HepG2 (cell line): Measurements from ENCODE around the gene KCNQ2. TPM values are rescaled to one million over a fixed set of nuclear protein-coding genes. Genes with fewer than 3 reads are reported as not detected.

ENCODE experiments used
- ATAC-seq: fragments of 200-7000 bp; cut with Tn5 transposase; 3 replicates; pipeline ENCODE4 v1.9.1; 2020; ENCODE audit warnings: mild to moderate bottlenecking, moderate library complexity
- BruUV-seq: library from RNA; stranded (reverse); fragments of 400-500 nt; replicated peaks from 2 replicates; lab custom pipeline; 2021; lab: Mats Ljungman, UMichigan
- CTCF ChIA-PET: fragments of 300-600 bp; formaldehyde crosslinking; extraction: SDS; loops from one replicate; lab custom pipeline; 2021; ENCODE audit warnings: low total read pairs, inconsistent platforms, low intra/inter-chr PET ratio; lab: Yijun Ruan, JAX
- POLR2A ChIA-PET: fragments of 350-600 bp; sonication (Branson Sonifier 250); formaldehyde crosslinking; loops from one replicate; lab custom pipeline; 2020; ENCODE audit warnings: antibody characterized with exemption, inconsistent platforms; lab: Yijun Ruan, JAX
- DNase-seq: peaks from one replicate; pipeline ENCODE4 v3.0.0-alpha.2; 2015; ENCODE audit warnings: low spot score
- FAIRE-seq: peaks from 3 replicates; lab custom pipeline; 2011; peaks lifted over from hg19 to GRCh38; lab: Jason Lieb, UNC
- H2AFZ ChIP-seq: one replicate; pipeline ENCODE4 v1.6.1; 2011; ENCODE audit warnings: low read length, inconsistent platforms
- H3K27ac ChIP-seq: fragments of 300-600 bp; 3 replicates; pipeline ENCODE4 v1.8.0; 2011; ENCODE audit warnings: mixed run types, mild to moderate bottlenecking, mixed read lengths, low read length, inconsistent platforms; ENCODE audit not compliant: insufficient read depth; ENCODE audit errors: extremely low read length
- H3K27me3 ChIP-seq, 2 experiments: fragments of 200-600 bp in 1 of 2; 2 replicates in 1 of 2; 3 replicates in 1 of 2; pipeline versions ENCODE4 v1.6.0 to v1.8.0; 2011; ENCODE audit warnings: low read length in 2 of 2, mild to moderate bottlenecking in 2 of 2, moderate library complexity in 2 of 2, inconsistent platforms in 1 of 2; ENCODE audit not compliant: insufficient read depth in 2 of 2, control insufficient read depth in 1 of 2
- H3K36me3 ChIP-seq, 2 experiments: fragments of 200-600 bp in 1 of 2; replicated peaks in 1 of 2; 2 replicates in 1 of 2; 3 replicates in 1 of 2; pipeline versions ENCODE4 v1.5.1 to v1.8.0; 2011; ENCODE audit warnings: low read length in 2 of 2, inconsistent platforms in 1 of 2; ENCODE audit not compliant: insufficient read depth in 2 of 2, control insufficient read depth in 1 of 2
- H3K4me1 ChIP-seq: 2 replicates; pipeline ENCODE4 v1.5.1; 2012; ENCODE audit warnings: low read length, inconsistent platforms; ENCODE audit not compliant: insufficient read depth
- H3K4me2 ChIP-seq: 2 replicates; pipeline ENCODE4 v1.6.0; 2011; ENCODE audit warnings: low read depth, low read length, inconsistent platforms
- H3K4me3 ChIP-seq, 3 experiments: fragments of 200-600 bp in 1 of 3; sonication (generic), shearing (Covaris generic) in 1 of 3; replicated peaks in 1 of 3; 2 replicates each; pipeline ENCODE4 v1.5.1; 2011 to 2016; ENCODE audit warnings: low read length in 3 of 3, inconsistent platforms in 2 of 3, low read depth in 2 of 3, mild to moderate bottlenecking in 2 of 3, control low read depth in 1 of 3, mixed read lengths in 1 of 3; ENCODE audit not compliant: insufficient read depth in 1 of 3
- H3K79me2 ChIP-seq: one replicate; pipeline ENCODE4 v1.6.1; 2011; ENCODE audit warnings: low read length, inconsistent platforms; ENCODE audit not compliant: insufficient read depth
- H3K9ac ChIP-seq: 2 replicates; pipeline ENCODE4 v1.6.0; 2011; ENCODE audit warnings: mild to moderate bottlenecking, low read depth, low read length, inconsistent platforms; ENCODE audit not compliant: insufficient read depth
- H3K9me3 ChIP-seq: 2 replicates; pipeline ENCODE4 v1.5.1; 2012; ENCODE audit warnings: mild to moderate bottlenecking, low read length
- H4K20me1 ChIP-seq: 2 replicates; pipeline ENCODE4 v1.6.0; 2011; ENCODE audit warnings: inconsistent platforms, mild to moderate bottlenecking, low read length, moderate library complexity; ENCODE audit not compliant: insufficient read depth
- SOX5 ChIP-seq: IDR thresholded peaks from 2 replicates; pipeline ENCODE4 v1.6.1; 2016; ENCODE audit warnings: borderline replicate concordance
- SP4 ChIP-seq: sonication (generic); formaldehyde crosslinking; IDR thresholded peaks from 2 replicates; pipeline ENCODE4 v1.8.1; 2023; ENCODE audit warnings: mild to moderate bottlenecking, missing genetic modification reagents
- YEATS4 ChIP-seq: sonication (generic); formaldehyde crosslinking; IDR thresholded peaks from 2 replicates; pipeline ENCODE4 v1.4.0; 2020; ENCODE audit warnings: missing genetic modification reagents, borderline replicate concordance
- WGBS: methylation state at CpG from one replicate; pipeline ENCODE4 v1.1.6; 2017; ENCODE audit warnings: low lambda C conversion rate; 5-methylcytosine and 5-hydroxymethylcytosine counted together
- in situ Hi-C: cut with HindIII; loops from 2 replicates; pipeline ENCODE4 v1.10.0; 2017; ENCODE audit warnings: low pct_unique_long_range_greater_than_20kb; ENCODE audit not compliant: extremely low pct_ligation_motif_present
- intact Hi-C: fragments of 100-400 bp; cut with micrococcal nuclease; formaldehyde crosslinking; loops from one replicate; pipeline ENCODE4 v1.10.0; 2022; ENCODE audit not compliant: unreplicated experiment
- polyA plus RNA-seq, 8 experiments: library from polyadenylated mRNA; depleted of rRNA in 3 of 8; stranded (reverse) in 7 of 8; unstranded in 1 of 8; fragments of >200 nt; fragmentation: Illumina TruSeq in 4 of 8; extraction: Trizol in 4 of 8; gene quantifications; 2 replicates each; pipeline versions ENCODE4 v1.2.1 to v1.2.3, GENCODE V29; 2011 to 2016; ENCODE audit warnings: low read depth in 4 of 8, missing spikeins in 1 of 8, mixed read lengths in 1 of 8; ENCODE audit not compliant: insufficient read depth in 1 of 8
- total RNA-seq, 5 experiments: library from RNA; depleted of rRNA; stranded (reverse); fragments of >200 nt; fragmentation: Illumina TruSeq; extraction: Trizol; gene quantifications; 2 replicates each; pipeline ENCODE4 v1.2.3, GENCODE V29; 2016; ENCODE audit warnings: low read depth in 1 of 5
- TF ChIP-seq, protein P1 (sequence below): fragments of 450-650 bp; IDR thresholded peaks from 2 replicates; pipeline ENCODE4 v1.6.1; 2016
- TF ChIP-seq, protein P2 (sequence below), 2 experiments: IDR thresholded peaks; 2 replicates each; pipeline ENCODE4 v1.6.1; 2011 to 2012; ENCODE audit warnings: low read length in 2 of 2, borderline replicate concordance in 1 of 2, low read depth in 1 of 2, mild to moderate bottlenecking in 1 of 2, moderate library complexity in 1 of 2
- TF ChIP-seq, protein P3 (sequence below): IDR thresholded peaks from 2 replicates; pipeline ENCODE4 v1.4.0; 2020; ENCODE audit warnings: mild to moderate bottlenecking, missing genetic modification reagents
- TF ChIP-seq, protein P4 (sequence below): sonication (generic); formaldehyde crosslinking; IDR thresholded peaks from 2 replicates; pipeline ENCODE4 v1.5.1; 2020; ENCODE audit warnings: mild to moderate bottlenecking, missing genetic modification reagents, moderate library complexity

KCNQ2 gene
- total and polyA plus RNA-seq, 2 of the 13 experiments (the other 11 are each of a cell fraction or from before 2014, with no cell fraction given) = not detected

DNA sequence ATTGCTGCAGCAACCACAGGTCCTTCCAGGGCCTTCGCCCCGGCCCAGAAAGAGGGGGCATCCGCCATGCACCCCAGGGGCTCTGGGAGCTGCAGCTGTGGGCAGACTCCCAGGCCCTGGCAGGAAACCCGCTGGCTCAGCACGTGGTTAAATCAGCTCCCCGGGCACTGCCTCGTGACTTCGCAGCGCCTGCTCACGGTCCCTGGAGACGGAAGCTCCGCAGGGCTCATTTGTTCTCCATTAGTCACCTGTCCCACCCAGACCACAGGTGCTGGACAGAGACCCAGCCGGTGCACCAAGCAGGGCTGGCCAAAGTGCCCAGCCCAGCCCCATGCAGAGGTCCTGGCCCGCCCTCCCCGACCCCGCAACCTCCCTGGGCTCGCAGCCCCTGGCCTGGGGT is 14.7 kb downstream of the KCNQ2 start:
- FAIRE-seq (no peak), ATAC-seq (no peak), DNase-seq (no peak)
- Histone ChIP-seq H3K9me3 (no peaks in the 10 kb centered on the region), H3K4me2 (no peak overlapping the region), H3K36me3 (no peaks in the 10 kb centered on the region), H3K4me3 (no peak overlapping the region), H3K27ac (no peak overlapping the region), H3K27me3 (peaks cover 56 to 87% of the 10 kb centered on the region in 2 experiments), H4K20me1 (peaks cover 4% of the 10 kb centered on the region; the same call in 1 of the 2 replicates), H3K9ac (no peak overlapping the region), H2AFZ (no peak overlapping the region), H3K4me1 (no peaks in the 10 kb centered on the region), H3K79me2 (no peaks in the 10 kb centered on the region)
- in situ Hi-C loops = no loop called here
- BruUV-seq = no TSS peak
- 5% methylated on average over 8 of the region's 17 CpGs for WGBS
- TF ChIP-seq, protein P1, sequence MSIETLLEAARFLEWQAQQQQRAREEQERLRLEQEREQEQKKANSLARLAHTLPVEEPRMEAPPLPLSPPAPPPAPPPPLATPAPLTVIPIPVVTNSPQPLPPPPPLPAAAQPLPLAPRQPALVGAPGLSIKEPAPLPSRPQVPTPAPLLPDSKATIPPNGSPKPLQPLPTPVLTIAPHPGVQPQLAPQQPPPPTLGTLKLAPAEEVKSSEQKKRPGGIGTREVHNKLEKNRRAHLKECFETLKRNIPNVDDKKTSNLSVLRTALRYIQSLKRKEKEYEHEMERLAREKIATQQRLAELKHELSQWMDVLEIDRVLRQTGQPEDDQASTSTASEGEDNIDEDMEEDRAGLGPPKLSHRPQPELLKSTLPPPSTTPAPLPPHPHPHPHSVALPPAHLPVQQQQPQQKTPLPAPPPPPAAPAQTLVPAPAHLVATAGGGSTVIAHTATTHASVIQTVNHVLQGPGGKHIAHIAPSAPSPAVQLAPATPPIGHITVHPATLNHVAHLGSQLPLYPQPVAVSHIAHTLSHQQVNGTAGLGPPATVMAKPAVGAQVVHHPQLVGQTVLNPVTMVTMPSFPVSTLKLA = peak; percentile 92
- no peak for TF ChIP-seq YEATS4 (CRISPR knock-in tag)
- TF ChIP-seq, protein P2, sequence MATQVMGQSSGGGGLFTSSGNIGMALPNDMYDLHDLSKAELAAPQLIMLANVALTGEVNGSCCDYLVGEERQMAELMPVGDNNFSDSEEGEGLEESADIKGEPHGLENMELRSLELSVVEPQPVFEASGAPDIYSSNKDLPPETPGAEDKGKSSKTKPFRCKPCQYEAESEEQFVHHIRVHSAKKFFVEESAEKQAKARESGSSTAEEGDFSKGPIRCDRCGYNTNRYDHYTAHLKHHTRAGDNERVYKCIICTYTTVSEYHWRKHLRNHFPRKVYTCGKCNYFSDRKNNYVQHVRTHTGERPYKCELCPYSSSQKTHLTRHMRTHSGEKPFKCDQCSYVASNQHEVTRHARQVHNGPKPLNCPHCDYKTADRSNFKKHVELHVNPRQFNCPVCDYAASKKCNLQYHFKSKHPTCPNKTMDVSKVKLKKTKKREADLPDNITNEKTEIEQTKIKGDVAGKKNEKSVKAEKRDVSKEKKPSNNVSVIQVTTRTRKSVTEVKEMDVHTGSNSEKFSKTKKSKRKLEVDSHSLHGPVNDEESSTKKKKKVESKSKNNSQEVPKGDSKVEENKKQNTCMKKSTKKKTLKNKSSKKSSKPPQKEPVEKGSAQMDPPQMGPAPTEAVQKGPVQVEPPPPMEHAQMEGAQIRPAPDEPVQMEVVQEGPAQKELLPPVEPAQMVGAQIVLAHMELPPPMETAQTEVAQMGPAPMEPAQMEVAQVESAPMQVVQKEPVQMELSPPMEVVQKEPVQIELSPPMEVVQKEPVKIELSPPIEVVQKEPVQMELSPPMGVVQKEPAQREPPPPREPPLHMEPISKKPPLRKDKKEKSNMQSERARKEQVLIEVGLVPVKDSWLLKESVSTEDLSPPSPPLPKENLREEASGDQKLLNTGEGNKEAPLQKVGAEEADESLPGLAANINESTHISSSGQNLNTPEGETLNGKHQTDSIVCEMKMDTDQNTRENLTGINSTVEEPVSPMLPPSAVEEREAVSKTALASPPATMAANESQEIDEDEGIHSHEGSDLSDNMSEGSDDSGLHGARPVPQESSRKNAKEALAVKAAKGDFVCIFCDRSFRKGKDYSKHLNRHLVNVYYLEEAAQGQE (IDR thresholded peaks at IDR 0.05; ENCODE audit: borderline replicate concordance in 1 of 2, low read depth in 1 of 2, low read length in 2 of 2) = peak in 1 of 2 experiments; percentile 49; a peak in 2 of 4 replicates
- TF ChIP-seq SP4 (CRISPR knock-in tag) = no peak
- TF ChIP-seq, protein P3, sequence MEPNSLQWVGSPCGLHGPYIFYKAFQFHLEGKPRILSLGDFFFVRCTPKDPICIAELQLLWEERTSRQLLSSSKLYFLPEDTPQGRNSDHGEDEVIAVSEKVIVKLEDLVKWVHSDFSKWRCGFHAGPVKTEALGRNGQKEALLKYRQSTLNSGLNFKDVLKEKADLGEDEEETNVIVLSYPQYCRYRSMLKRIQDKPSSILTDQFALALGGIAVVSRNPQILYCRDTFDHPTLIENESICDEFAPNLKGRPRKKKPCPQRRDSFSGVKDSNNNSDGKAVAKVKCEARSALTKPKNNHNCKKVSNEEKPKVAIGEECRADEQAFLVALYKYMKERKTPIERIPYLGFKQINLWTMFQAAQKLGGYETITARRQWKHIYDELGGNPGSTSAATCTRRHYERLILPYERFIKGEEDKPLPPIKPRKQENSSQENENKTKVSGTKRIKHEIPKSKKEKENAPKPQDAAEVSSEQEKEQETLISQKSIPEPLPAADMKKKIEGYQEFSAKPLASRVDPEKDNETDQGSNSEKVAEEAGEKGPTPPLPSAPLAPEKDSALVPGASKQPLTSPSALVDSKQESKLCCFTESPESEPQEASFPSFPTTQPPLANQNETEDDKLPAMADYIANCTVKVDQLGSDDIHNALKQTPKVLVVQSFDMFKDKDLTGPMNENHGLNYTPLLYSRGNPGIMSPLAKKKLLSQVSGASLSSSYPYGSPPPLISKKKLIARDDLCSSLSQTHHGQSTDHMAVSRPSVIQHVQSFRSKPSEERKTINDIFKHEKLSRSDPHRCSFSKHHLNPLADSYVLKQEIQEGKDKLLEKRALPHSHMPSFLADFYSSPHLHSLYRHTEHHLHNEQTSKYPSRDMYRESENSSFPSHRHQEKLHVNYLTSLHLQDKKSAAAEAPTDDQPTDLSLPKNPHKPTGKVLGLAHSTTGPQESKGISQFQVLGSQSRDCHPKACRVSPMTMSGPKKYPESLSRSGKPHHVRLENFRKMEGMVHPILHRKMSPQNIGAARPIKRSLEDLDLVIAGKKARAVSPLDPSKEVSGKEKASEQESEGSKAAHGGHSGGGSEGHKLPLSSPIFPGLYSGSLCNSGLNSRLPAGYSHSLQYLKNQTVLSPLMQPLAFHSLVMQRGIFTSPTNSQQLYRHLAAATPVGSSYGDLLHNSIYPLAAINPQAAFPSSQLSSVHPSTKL (CRISPR knock-in tag) = no peak
- TF ChIP-seq, protein P4, sequence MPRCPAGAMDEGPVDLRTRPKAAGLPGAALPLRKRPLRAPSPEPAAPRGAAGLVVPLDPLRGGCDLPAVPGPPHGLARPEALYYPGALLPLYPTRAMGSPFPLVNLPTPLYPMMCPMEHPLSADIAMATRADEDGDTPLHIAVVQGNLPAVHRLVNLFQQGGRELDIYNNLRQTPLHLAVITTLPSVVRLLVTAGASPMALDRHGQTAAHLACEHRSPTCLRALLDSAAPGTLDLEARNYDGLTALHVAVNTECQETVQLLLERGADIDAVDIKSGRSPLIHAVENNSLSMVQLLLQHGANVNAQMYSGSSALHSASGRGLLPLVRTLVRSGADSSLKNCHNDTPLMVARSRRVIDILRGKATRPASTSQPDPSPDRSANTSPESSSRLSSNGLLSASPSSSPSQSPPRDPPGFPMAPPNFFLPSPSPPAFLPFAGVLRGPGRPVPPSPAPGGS = no peak
- TF ChIP-seq SOX5 (CRISPR knock-in tag) = no peak
- ChIA-PET POLR2A (no interaction called here), CTCF (no interaction called here)
- intact Hi-C loops = no loop called here
